K562 (cell line): ENCODE data around the gene CCDC137. TPM values are rescaled to one million over a fixed set of nuclear protein-coding genes. Genes with fewer than 3 reads are reported as not detected.
A peak's percentile ranks its signal among the peaks of the same experiment; 100 is the strongest.

Source experiments
- BCOR ChIP-seq: fragments of 450-650 bp; IDR thresholded peaks from 2 replicates; pipeline ENCODE4 v1.6.1; 2016
- CEBPG ChIP-seq, 3 experiments: fragments of 200-800 bp in 1 of 3; sonication (Bioruptor generic) in 1 of 3; sonication (generic) in 1 of 3; formaldehyde crosslinking in 1 of 3; IDR thresholded peaks in 2 of 3; conservative IDR thresholded peaks in 1 of 3; 2 replicates each; pipeline versions ENCODE4 v1.6.1 to v1.8.0; 2016 to 2022; ENCODE audit warnings: missing compliant biosample characterization in 2 of 3, missing genetic modification characterization in 2 of 3, mild to moderate bottlenecking in 1 of 3, missing genetic modification reagents in 1 of 3
- FOXK1 ChIP-seq: sonication (generic); formaldehyde crosslinking; IDR thresholded peaks from 2 replicates; pipeline ENCODE4 v1.8.0; 2022; ENCODE audit warnings: missing genetic modification reagents, mild to moderate bottlenecking, borderline replicate concordance
- MBD2 ChIP-seq: sonication (generic); IDR thresholded peaks from 2 replicates; pipeline ENCODE4 v1.6.1; 2016; ENCODE audit warnings: low read depth, borderline replicate concordance
- MLLT1 ChIP-seq, 2 experiments: fragments of 450-650 bp; IDR thresholded peaks; 2 replicates each; pipeline ENCODE4 v1.6.1; 2016
- MYC ChIP-seq, 2 experiments: fragments of 250-450 bp in 1 of 2; sonication (Bioruptor Pico) in 1 of 2; IDR thresholded peaks; 2 replicates each; pipeline versions ENCODE4 v1.5.1 to v1.6.1; 2012 to 2021; ENCODE audit warnings: low read depth in 2 of 2, borderline replicate concordance in 1 of 2, improper control_type of control experiment in 1 of 2, low read length in 1 of 2, mild to moderate bottlenecking in 1 of 2, moderate library complexity in 1 of 2
- NFATC3 ChIP-seq: fragments of 450-650 bp; IDR thresholded peaks from 2 replicates; pipeline ENCODE4 v1.6.1; 2017; ENCODE audit warnings: mild to moderate bottlenecking
- NFIX ChIP-seq: fragments of 250-450 bp; sonication (Bioruptor Pico); IDR thresholded peaks from 2 replicates; pipeline ENCODE4 v1.4.0; 2020; ENCODE audit warnings: low read depth, mild to moderate bottlenecking, moderate library complexity
- NONO ChIP-seq, 2 experiments: fragments of 200-400 bp in 1 of 2; fragments of 450-650 bp in 1 of 2; formaldehyde crosslinking in 1 of 2; IDR thresholded peaks; 2 replicates each; pipeline ENCODE4 v1.6.1; 2017; ENCODE audit warnings: low read depth in 2 of 2, mild to moderate bottlenecking in 2 of 2, moderate library complexity in 2 of 2, low read length in 1 of 2
- RBM14 ChIP-seq: fragments of 200-400 bp; formaldehyde crosslinking; IDR thresholded peaks from 2 replicates; pipeline ENCODE4 v1.6.1; 2018; ENCODE audit warnings: low read depth, mild to moderate bottlenecking, low read length, moderate library complexity, borderline replicate concordance; ENCODE audit not compliant: insufficient read depth
- RBM25 ChIP-seq: fragments of 200-400 bp; formaldehyde crosslinking; IDR thresholded peaks from 2 replicates; pipeline ENCODE4 v1.6.1; 2018; ENCODE audit warnings: low read length, low read depth, moderate library complexity; ENCODE audit not compliant: severe bottlenecking
- RCOR1 ChIP-seq, 2 experiments: IDR thresholded peaks; 2 replicates each; pipeline ENCODE4 v1.6.1; 2012; ENCODE audit warnings: low read depth in 2 of 2, low read length in 2 of 2, borderline replicate concordance in 1 of 2, improper control_type of control experiment in 1 of 2
- RFX1 ChIP-seq: fragments of 450-650 bp; IDR thresholded peaks from 2 replicates; pipeline ENCODE4 v1.6.1; 2016; ENCODE audit warnings: mild to moderate bottlenecking, moderate library complexity
- polyA plus RNA-seq, 8 experiments: library from polyadenylated mRNA; depleted of rRNA in 4 of 8; stranded (reverse) in 5 of 8; unstranded in 3 of 8; fragments of >200 nt; fragmentation: Nextera tagmentation in 2 of 8; fragmentation: Illumina TruSeq in 1 of 8; extraction: Ambion mirVana in 2 of 8; extraction: Trizol in 1 of 8; gene quantifications; 2 replicates each; pipeline versions ENCODE4 v1.2.1 to v1.2.3, GENCODE V29; 2011 to 2014; ENCODE audit warnings: inconsistent platforms in 1 of 8, missing spikeins in 1 of 8
- total RNA-seq, 7 experiments: library from RNA; depleted of rRNA in 6 of 7; stranded (reverse); fragments of >200 nt in 6 of 7; fragmentation: Illumina TruSeq in 2 of 7; extraction: Trizol in 2 of 7; gene quantifications; 2 replicates each; pipeline versions ENCODE4 v1.2.1 to v1.2.3, GENCODE V29; 2011 to 2021; ENCODE audit warnings: low replicate concordance in 1 of 7
- TF ChIP-seq, protein P1 (sequence below): fragments of 450-650 bp; IDR thresholded peaks from 2 replicates; pipeline ENCODE4 v1.6.1; 2016; ENCODE audit warnings: mild to moderate bottlenecking

Gene CCDC137
- total and polyA plus RNA-seq, 9 of the 15 experiments (the other 6 are each of a cell fraction or from before 2014, with no cell fraction given): 2.3 to 68.1 (median 38.3) TPM

GRCh38 chr17:81683584-81684441, 17.3 kb downstream of the CCDC137 start, which contains the start of the genes ARL16 and HGS (continued):
- TF ChIP-seq, protein P1, sequence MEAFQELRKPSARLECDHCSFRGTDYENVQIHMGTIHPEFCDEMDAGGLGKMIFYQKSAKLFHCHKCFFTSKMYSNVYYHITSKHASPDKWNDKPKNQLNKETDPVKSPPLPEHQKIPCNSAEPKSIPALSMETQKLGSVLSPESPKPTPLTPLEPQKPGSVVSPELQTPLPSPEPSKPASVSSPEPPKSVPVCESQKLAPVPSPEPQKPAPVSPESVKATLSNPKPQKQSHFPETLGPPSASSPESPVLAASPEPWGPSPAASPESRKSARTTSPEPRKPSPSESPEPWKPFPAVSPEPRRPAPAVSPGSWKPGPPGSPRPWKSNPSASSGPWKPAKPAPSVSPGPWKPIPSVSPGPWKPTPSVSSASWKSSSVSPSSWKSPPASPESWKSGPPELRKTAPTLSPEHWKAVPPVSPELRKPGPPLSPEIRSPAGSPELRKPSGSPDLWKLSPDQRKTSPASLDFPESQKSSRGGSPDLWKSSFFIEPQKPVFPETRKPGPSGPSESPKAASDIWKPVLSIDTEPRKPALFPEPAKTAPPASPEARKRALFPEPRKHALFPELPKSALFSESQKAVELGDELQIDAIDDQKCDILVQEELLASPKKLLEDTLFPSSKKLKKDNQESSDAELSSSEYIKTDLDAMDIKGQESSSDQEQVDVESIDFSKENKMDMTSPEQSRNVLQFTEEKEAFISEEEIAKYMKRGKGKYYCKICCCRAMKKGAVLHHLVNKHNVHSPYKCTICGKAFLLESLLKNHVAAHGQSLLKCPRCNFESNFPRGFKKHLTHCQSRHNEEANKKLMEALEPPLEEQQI: no peak
- TF ChIP-seq CEBPG (CRISPR knock-in tag; IDR thresholded peaks at IDR 0.05) (no peak), CEBPG (tag; conservative IDR thresholded peaks at IDR 0.05 in 1 of 2, IDR thresholded peaks at IDR 0.05 in 1 of 2) (no peak), FOXK1 (CRISPR knock-in tag) (peak; percentile 7; the same call in 1 of the 2 replicates), NONO (IDR thresholded peaks at IDR 0.05; ENCODE audit: low read depth in 2 of 2, low read length in 1 of 2) (peak in 1 of 2 experiments; percentile 61; a peak in 1 of 4 replicates), BCOR (no peak; the same call in 1 of the 2 replicates), RCOR1 (IDR thresholded peaks at IDR 0.05; ENCODE audit: borderline replicate concordance in 1 of 2, low read depth in 2 of 2, low read length in 2 of 2) (no peak), NFIX (CRISPR knock-in tag) (no peak), MBD2 (peak; percentile 98), MYC (IDR thresholded peaks at IDR 0.05; ENCODE audit: low read depth, low read length) (peak; percentile 68; the same call in 1 of the 2 replicates), MYC (CRISPR knock-in tag; IDR thresholded peaks at IDR 0.05; ENCODE audit: borderline replicate concordance, low read depth) (no peak), RFX1 (no peak; the same call in 1 of the 2 replicates), RBM25 (peak; percentile 100), NFATC3 (no peak), RBM14 (no peak), MLLT1 (IDR thresholded peaks at IDR 0.05) (peak in 1 of 2 experiments; percentile 93; a peak in 2 of 4 replicates)
